Neural progenitor cell (in vitro differentiated cells): ENCODE measurements around the gene KIF25.

Experiments
- EZH2 ChIP-seq: fragments of 200-600 bp; sonication (generic); IDR thresholded peaks from 2 replicates; pipeline ENCODE4 v1.6.1; 2017; ENCODE audit warnings: antibody characterized with exemption, mild to moderate bottlenecking, moderate library complexity
- EZH2phosphoT487 ChIP-seq: fragments of 200-600 bp; sonication (generic); IDR thresholded peaks from 2 replicates; pipeline ENCODE4 v1.6.1; 2017; ENCODE audit warnings: antibody characterized with exemption
- TF ChIP-seq, protein P1 (sequence below): fragments of 200-600 bp; sonication (generic); IDR thresholded peaks from 2 replicates; pipeline ENCODE4 v1.5.1; 2017; ENCODE audit warnings: antibody characterized with exemption, mild to moderate bottlenecking

DNA sequence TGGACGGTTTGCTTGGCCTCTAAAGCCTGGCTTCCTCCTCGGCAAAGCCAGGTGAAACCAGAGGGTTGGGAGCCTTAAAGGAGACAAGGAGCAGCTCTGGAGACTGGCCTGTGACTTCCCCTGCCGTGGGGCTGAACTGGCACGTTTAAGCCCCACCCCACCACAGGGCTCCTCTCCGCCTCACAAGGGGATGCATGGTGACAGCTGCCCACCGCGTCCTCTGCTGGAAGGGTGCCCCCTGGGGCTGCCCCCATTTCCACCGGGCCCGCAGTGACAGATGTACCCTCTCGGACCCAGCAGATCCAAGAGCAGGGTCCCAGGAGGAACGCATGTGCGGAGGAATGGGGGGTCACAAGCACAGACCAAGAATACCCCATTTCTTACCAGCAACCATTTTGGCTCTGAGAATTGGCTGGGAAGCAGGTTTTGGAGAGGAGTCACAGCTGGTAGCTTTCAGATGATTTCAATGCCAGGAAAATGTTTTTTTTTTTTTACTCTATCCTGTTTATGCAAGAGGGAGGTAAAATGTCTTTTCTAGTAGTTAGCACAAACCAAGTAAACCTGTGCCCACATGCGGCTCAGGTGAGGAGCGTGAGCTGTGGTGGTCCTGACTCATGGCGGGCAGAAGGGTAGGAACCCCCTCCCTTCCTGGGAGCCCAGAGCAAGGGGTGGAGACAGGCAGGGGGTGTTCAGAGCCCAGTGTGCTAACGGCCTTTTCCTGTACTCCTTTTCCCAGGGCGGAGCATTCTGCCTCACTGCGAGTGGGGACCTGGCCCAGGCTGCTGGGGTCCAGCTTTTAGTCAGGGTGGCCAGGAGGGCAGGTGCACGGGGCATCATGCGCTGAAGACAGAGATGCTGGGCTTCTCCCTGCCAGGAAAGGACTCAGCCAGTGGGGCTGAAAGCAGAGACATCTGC is 48.5 kb downstream of the KIF25 start:
- TF ChIP-seq, protein P1, sequence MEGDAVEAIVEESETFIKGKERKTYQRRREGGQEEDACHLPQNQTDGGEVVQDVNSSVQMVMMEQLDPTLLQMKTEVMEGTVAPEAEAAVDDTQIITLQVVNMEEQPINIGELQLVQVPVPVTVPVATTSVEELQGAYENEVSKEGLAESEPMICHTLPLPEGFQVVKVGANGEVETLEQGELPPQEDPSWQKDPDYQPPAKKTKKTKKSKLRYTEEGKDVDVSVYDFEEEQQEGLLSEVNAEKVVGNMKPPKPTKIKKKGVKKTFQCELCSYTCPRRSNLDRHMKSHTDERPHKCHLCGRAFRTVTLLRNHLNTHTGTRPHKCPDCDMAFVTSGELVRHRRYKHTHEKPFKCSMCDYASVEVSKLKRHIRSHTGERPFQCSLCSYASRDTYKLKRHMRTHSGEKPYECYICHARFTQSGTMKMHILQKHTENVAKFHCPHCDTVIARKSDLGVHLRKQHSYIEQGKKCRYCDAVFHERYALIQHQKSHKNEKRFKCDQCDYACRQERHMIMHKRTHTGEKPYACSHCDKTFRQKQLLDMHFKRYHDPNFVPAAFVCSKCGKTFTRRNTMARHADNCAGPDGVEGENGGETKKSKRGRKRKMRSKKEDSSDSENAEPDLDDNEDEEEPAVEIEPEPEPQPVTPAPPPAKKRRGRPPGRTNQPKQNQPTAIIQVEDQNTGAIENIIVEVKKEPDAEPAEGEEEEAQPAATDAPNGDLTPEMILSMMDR = no peak
- TF ChIP-seq EZH2 (no peak), EZH2phosphoT487 (no peak)
